Measurements from ENCODE around the gene FAM229B. TPM values are rescaled to one million over a fixed set of nuclear protein-coding genes. Genes with fewer than 3 reads are reported as not detected.

The FAM229B gene
- total and polyA plus RNA-seq, 2 donors (not counting 3 experiments of a cell fraction or from before 2014, with no cell fraction given), result 9.1 to 10.6 TPM

GRCh38 chr6:112038756-112039430 is 48.5 kb upstream of the FAM229B start:
- CTCF ChIA-PET, result interaction anchor here (1.2 to 2.0 kb wide), 5 partner anchors 22 to 329 kb away, joined by 3 to 13 read pairs (median 3); no protein-coding TSS in a partner anchor
- DNase-seq (ENCODE audit: low read depth, low spot score) (no peak), FAIRE-seq (no peak)
- Histone ChIP-seq H3K79me2 (ENCODE audit: control insufficient read depth, insufficient read depth, low read length) (no peaks in the 10 kb centered on the region), H3K36me3 (ENCODE audit: control insufficient read depth in 2 of 2, extremely low read depth in 1 of 2, insufficient read depth in 2 of 2, low read length in 2 of 2) (no peaks in the 10 kb centered on the region), H4K20me1 (replicated peaks; ENCODE audit: control insufficient read depth, extremely low read depth, insufficient read depth, low read length) (no peaks in the 10 kb centered on the region), H3K4me2 (ENCODE audit: insufficient read depth, low read length) (no peak overlapping the region), H3K9ac (replicated peaks; ENCODE audit: extremely low read depth, insufficient read depth, low read length) (peak overlapping the region; percentile 53), H3K9me1 (replicated peaks; ENCODE audit: control insufficient read depth, extremely low read depth, insufficient read depth, low read length) (no peaks in the 10 kb centered on the region), H2AFZ (ENCODE audit: low read depth, low read length) (no peak overlapping the region), H3K4me1 (ENCODE audit: control insufficient read depth, extremely low read depth, insufficient read depth, low read length) (peaks cover 47% of the 10 kb centered on the region), H3K4me3 (replicated peaks in 1 of 3; ENCODE audit: insufficient read depth in 1 of 3, low read depth in 1 of 3, low read length in 3 of 3) (no peak overlapping the region), H3K9me3 (replicated peaks; ENCODE audit: control insufficient read depth, insufficient read depth, low read length) (no peaks in the 10 kb centered on the region), H3K27ac (ENCODE audit: insufficient read depth, low read depth, low read length) (peak overlapping the region; percentile 87), H3K27me3 (ENCODE audit: control insufficient read depth in 2 of 2, insufficient read depth in 2 of 2, low read length in 2 of 2) (no peaks in the 10 kb centered on the region)
- TF ChIP-seq FOS (IDR thresholded peaks at IDR 0.05; ENCODE audit: borderline replicate concordance, insufficient read depth, low read length) (no peak), GATA2 (IDR thresholded peaks at IDR 0.05; ENCODE audit: insufficient read depth, insufficient read length, low read depth, low read length) (no peak), EZH2 (IDR thresholded peaks at IDR 0.05; ENCODE audit: borderline replicate concordance, low read depth, low read length, severe bottlenecking) (no peak)
- dilution Hi-C loops (cut with MboI; ENCODE audit: extremely low pct_ligation_motif_present, low sequenced_read_pairs) (no loop called here), intact Hi-C loops (cut with micrococcal nuclease) (no loop called here)
- POLR2A ChIA-PET, result no interaction called here
- no TSS peak for BruUV-seq (replicated peaks)

GRCh38 chr6:112039431-112039770 is 48.0 kb upstream of the FAM229B start:
- DNase-seq (ENCODE audit: low read depth, low spot score) (no peak), FAIRE-seq (no peak)
- Histone ChIP-seq H3K9me3 (replicated peaks; ENCODE audit: control insufficient read depth, insufficient read depth, low read length) (no peaks in the 10 kb centered on the region), H3K9ac (replicated peaks; ENCODE audit: extremely low read depth, insufficient read depth, low read length) (no peak overlapping the region), H3K4me2 (ENCODE audit: insufficient read depth, low read length) (no peak overlapping the region), H4K20me1 (replicated peaks; ENCODE audit: control insufficient read depth, extremely low read depth, insufficient read depth, low read length) (no peaks in the 10 kb centered on the region), H3K9me1 (replicated peaks; ENCODE audit: control insufficient read depth, extremely low read depth, insufficient read depth, low read length) (no peaks in the 10 kb centered on the region), H3K36me3 (ENCODE audit: control insufficient read depth in 2 of 2, extremely low read depth in 1 of 2, insufficient read depth in 2 of 2, low read length in 2 of 2) (no peaks in the 10 kb centered on the region), H3K79me2 (ENCODE audit: control insufficient read depth, insufficient read depth, low read length) (no peaks in the 10 kb centered on the region), H2AFZ (ENCODE audit: low read depth, low read length) (no peak overlapping the region), H3K27ac (ENCODE audit: insufficient read depth, low read depth, low read length) (no peak overlapping the region), H3K27me3 (ENCODE audit: control insufficient read depth in 2 of 2, insufficient read depth in 2 of 2, low read length in 2 of 2) (no peaks in the 10 kb centered on the region), H3K4me3 (replicated peaks in 1 of 3; ENCODE audit: insufficient read depth in 1 of 3, low read depth in 1 of 3, low read length in 3 of 3) (no peak overlapping the region), H3K4me1 (ENCODE audit: control insufficient read depth, extremely low read depth, insufficient read depth, low read length) (peaks cover 47% of the 10 kb centered on the region)
- POLR2A ChIA-PET, result no interaction called here
- BruUV-seq (replicated peaks), result no TSS peak
- dilution Hi-C loops (cut with MboI; ENCODE audit: extremely low pct_ligation_motif_present, low sequenced_read_pairs) (no loop called here), intact Hi-C loops (cut with micrococcal nuclease) (no loop called here)
- TF ChIP-seq MAX (IDR thresholded peaks at IDR 0.05; ENCODE audit: insufficient read depth, insufficient read length), result no peak
- TF ChIP-seq POLR2A (IDR thresholded peaks at IDR 0.05; ENCODE audit: low read depth, low read length), result no peak
- TF ChIP-seq JUN (IDR thresholded peaks at IDR 0.05; ENCODE audit: borderline replicate concordance, insufficient read depth, insufficient read length, low read depth), result no peak
- TF ChIP-seq MYC (IDR thresholded peaks at IDR 0.05; ENCODE audit: low read depth, low read length), result no peak
- TF ChIP-seq FOS (IDR thresholded peaks at IDR 0.05; ENCODE audit: borderline replicate concordance, insufficient read depth, low read length), result no peak
- TF ChIP-seq GATA2 (IDR thresholded peaks at IDR 0.05; ENCODE audit: insufficient read depth, insufficient read length, low read depth, low read length), result no peak
- no peak for TF ChIP-seq POLR2AphosphoS5 (IDR thresholded peaks at IDR 0.05; ENCODE audit: insufficient read depth, low read depth, low read length)
- no peak for TF ChIP-seq EZH2 (IDR thresholded peaks at IDR 0.05; ENCODE audit: borderline replicate concordance, low read depth, low read length, severe bottlenecking)
- TF ChIP-seq CTCF (IDR thresholded peaks at IDR 0.05; ENCODE audit: extremely low read depth in 1 of 2, insufficient read depth in 1 of 2, low read depth in 1 of 2, low read length in 2 of 2), result no peak
- CTCF ChIA-PET, result interaction anchor here (2.0 kb wide), 1 partner anchor 330 kb away, joined by 13 read pairs; no protein-coding TSS in a partner anchor
